CD8-positive, alpha-beta memory T cell (primary cell): ENCODE results near the gene UNC5C. TPM values are rescaled to one million over a fixed set of nuclear protein-coding genes. Genes with fewer than 3 reads are reported as not detected.

Source experiments
- CTCF ChIA-PET: fragments of 350-600 bp; sonication (Branson Sonifier 250); formaldehyde crosslinking; loops from one replicate; lab custom pipeline; 2021; ENCODE audit warnings: antibody characterized with exemption; lab: Charles Lee
- POLR2A ChIA-PET: fragments of 350-600 bp; sonication (Branson Sonifier 250); formaldehyde crosslinking; loops from one replicate; lab custom pipeline; 2021; ENCODE audit warnings: antibody characterized with exemption; lab: Charles Lee
- DNase-seq, 5 donors: peaks; one replicate each; pipeline versions ENCODE4 v3.0.0 to v3.0.0-alpha.2; 2020 to 2022; ENCODE audit warnings: mixed read lengths in 1 of 5
- H3K27ac ChIP-seq: one replicate; pipeline ENCODE4 v1.7.0; 2013; ENCODE audit warnings: low read depth, mild to moderate bottlenecking, low read length, moderate library complexity
- H3K27me3 ChIP-seq: 2 replicates; pipeline ENCODE4 v1.7.0; 2013; ENCODE audit warnings: low read length, mild to moderate bottlenecking; ENCODE audit not compliant: insufficient read depth, poor library complexity, severe bottlenecking
- H3K36me3 ChIP-seq: 2 replicates; pipeline ENCODE4 v1.7.0; 2013; ENCODE audit warnings: mild to moderate bottlenecking, low read length, moderate library complexity; ENCODE audit not compliant: insufficient read depth
- H3K4me1 ChIP-seq: 2 replicates; pipeline ENCODE4 v1.7.0; 2013; ENCODE audit warnings: mild to moderate bottlenecking, low read length, moderate library complexity; ENCODE audit not compliant: insufficient read depth
- H3K4me3 ChIP-seq: 2 replicates; pipeline ENCODE4 v1.7.0; 2013; ENCODE audit warnings: mild to moderate bottlenecking, low read length
- H3K9me3 ChIP-seq: 2 replicates; pipeline ENCODE4 v1.7.0; 2013; ENCODE audit warnings: mild to moderate bottlenecking, low read length
- H3K27ac Mint-ChIP-seq, 8 donors: one replicate each; pipeline ENCODE4 v1.8.0; 2020 to 2021; ENCODE audit warnings: mixed read lengths in 8 of 8, mild to moderate bottlenecking in 6 of 8, inconsistent platforms in 3 of 8, moderate library complexity in 3 of 8
- H3K27me3 Mint-ChIP-seq, 2 donors: one replicate each; pipeline ENCODE4 v1.8.0; 2020 to 2021; ENCODE audit warnings: mixed read lengths in 2 of 2, mild to moderate bottlenecking in 1 of 2, moderate library complexity in 1 of 2
- H3K36me3 Mint-ChIP-seq, 3 donors: one replicate each; pipeline ENCODE4 v1.8.0; 2020 to 2021; ENCODE audit warnings: mixed read lengths in 3 of 3, inconsistent platforms in 1 of 3, mild to moderate bottlenecking in 1 of 3
- H3K4me1 Mint-ChIP-seq, 3 donors: one replicate each; pipeline ENCODE4 v1.8.0; 2020 to 2021; ENCODE audit warnings: mixed read lengths in 3 of 3, inconsistent platforms in 1 of 3, mild to moderate bottlenecking in 1 of 3
- H3K4me3 Mint-ChIP-seq, 7 donors: one replicate each; pipeline ENCODE4 v1.8.0; 2020 to 2021; ENCODE audit warnings: mixed read lengths in 7 of 7, mild to moderate bottlenecking in 6 of 7, moderate library complexity in 4 of 7, inconsistent platforms in 2 of 7
- H3K9me3 Mint-ChIP-seq, 5 donors: one replicate each; pipeline ENCODE4 v1.8.0; 2020 to 2022; ENCODE audit warnings: mixed read lengths in 5 of 5, mild to moderate bottlenecking in 3 of 5, moderate library complexity in 2 of 5, inconsistent platforms in 1 of 5
- polyA plus RNA-seq: library from polyadenylated mRNA; unstranded; fragments of 300-500 nt; fragmentation: Illumina TruSeq; gene quantifications from one replicate; pipeline ENCODE4 v1.2.3, GENCODE V29; 2021
- total RNA-seq, 2 experiments: library from RNA; stranded (reverse); gene quantifications; one replicate each; pipeline ENCODE4 v1.2.3, GENCODE V29; 2021

UNC5C gene
- not detected for total RNA-seq
- polyA plus RNA-seq, result not detected

DNA sequence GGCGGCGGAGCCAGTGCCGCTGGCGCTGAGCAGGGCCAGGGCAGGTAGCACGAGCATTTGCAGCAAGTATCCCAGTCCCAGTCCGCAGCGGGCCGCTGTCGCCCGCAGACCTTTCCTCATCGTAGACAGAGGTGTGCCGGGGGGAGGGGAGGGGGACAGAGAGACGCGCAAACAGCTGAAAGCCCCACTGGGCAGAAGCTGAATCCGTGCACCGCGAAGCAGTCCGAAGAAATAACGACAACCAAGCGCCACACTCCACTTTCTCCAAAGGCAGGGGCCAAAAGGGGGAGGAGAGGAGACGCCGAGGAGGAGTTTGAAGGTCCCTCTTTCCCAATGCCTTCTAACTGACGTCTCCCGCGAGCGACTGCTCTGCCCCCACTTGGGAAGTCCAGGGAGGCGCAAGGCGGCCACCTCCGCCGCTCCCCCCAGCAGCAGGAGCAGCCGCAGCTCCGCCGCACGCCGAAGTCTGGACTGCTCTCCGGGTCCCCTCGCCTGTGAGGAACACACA is at the start of gene UNC5C:
TSS of gene UNC5C (minus strand) at position 236 of the 508 bp plus-strand sequence.
- Histone ChIP-seq H3K27me3 (peaks cover 5% of the 10 kb centered on the region), H3K4me1 (no peaks in the 10 kb centered on the region), H3K27ac (no peak within 1 kb of the TSS), H3K9me3 (no peaks in the 10 kb centered on the region), H3K4me3 (no peak within 1 kb of the TSS), H3K36me3 (no peaks in the 10 kb centered on the region)
- peaks cover 16 to 46% of the 10 kb centered on the region in 2 donors for H3K27me3 Mint-ChIP-seq
- H3K9me3 Mint-ChIP-seq, result peaks cover 0 to 10% (median 0%) of the 10 kb centered on the region in 5 donors
- POLR2A ChIA-PET, result no interaction called here
- CTCF ChIA-PET, result no interaction called here
- H3K36me3 Mint-ChIP-seq, result no peaks in the 10 kb centered on the region
- H3K4me3 Mint-ChIP-seq, result peak within 1 kb of the TSS in 6 of 7 donors; percentile 12 to 66 (median 43)
- DNase-seq, result no peak
- H3K27ac Mint-ChIP-seq, result no peak within 1 kb of the TSS
- peaks cover 0 to 15% (median 11%) of the 10 kb centered on the region in 3 donors for H3K4me1 Mint-ChIP-seq

DNA sequence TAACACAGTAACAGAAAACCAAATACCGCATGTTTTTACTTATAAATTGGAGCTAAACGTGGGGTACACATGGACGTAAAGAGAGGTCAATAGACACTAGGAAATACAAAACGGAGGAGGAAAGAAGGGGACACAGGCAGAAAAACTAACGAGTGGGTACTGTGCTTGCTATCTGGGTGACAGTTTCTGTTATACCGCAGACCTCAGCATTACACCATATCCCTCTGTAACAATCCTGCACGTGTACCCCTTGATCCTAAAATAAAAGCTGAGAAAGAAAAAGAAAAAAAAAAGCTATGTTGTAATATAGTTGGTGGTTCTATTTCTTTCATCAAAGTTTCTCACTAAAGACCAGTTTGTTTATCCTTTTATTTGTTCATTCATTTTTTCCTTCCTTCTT is 47.9 kb upstream of the UNC5C start:
- no peak for DNase-seq
- Mint-ChIP-seq H3K4me1 (no peaks in the 10 kb centered on the region), H3K36me3 (peaks cover 0 to 2% (median 0%) of the 10 kb centered on the region in 3 donors), H3K9me3 (peaks cover 1 to 8% (median 4%) of the 10 kb centered on the region in 5 donors), H3K27ac (no peak overlapping the region), H3K4me3 (no peak overlapping the region), H3K27me3 (no peaks in the 10 kb centered on the region)
- H3K4me1 ChIP-seq, result no peaks in the 10 kb centered on the region
- CTCF ChIA-PET, result no interaction called here
- no peaks in the 10 kb centered on the region for H3K27me3 ChIP-seq
- H3K27ac ChIP-seq, result no peak overlapping the region
- H3K36me3 ChIP-seq, result no peaks in the 10 kb centered on the region
- H3K9me3 ChIP-seq, result no peaks in the 10 kb centered on the region
- H3K4me3 ChIP-seq, result no peak overlapping the region
- POLR2A ChIA-PET, result no interaction called here

DNA sequence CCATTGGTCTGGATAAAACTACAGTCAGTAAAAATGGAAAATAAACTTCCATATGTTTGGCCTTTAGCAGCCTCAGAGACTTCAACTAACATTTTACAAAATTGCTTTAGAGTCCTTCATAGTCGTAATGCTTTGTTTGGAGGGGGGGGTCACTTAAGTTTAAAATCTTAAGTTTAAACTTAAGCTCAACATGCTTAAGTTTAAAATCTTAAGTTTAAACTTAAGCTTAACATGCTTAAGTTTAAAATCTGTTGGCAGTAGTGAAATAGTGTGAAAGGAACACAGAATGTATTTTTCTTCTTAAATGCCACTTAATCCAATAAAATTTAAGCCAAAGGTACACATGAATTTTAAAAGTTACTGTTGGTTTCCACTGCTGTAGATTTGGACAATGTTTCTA is 45.9 kb upstream of the UNC5C start:
- no peaks in the 10 kb centered on the region for H3K36me3 Mint-ChIP-seq
- Histone ChIP-seq H3K4me1 (no peaks in the 10 kb centered on the region), H3K27me3 (no peaks in the 10 kb centered on the region), H3K9me3 (no peaks in the 10 kb centered on the region), H3K36me3 (no peaks in the 10 kb centered on the region), H3K4me3 (no peak overlapping the region), H3K27ac (no peak overlapping the region)
- peaks cover 1 to 9% (median 4%) of the 10 kb centered on the region in 5 donors for H3K9me3 Mint-ChIP-seq
- CTCF ChIA-PET, result no interaction called here
- POLR2A ChIA-PET, result no interaction called here
- no peak for DNase-seq
- H3K4me3 Mint-ChIP-seq, result no peak overlapping the region
- H3K27ac Mint-ChIP-seq, result no peak overlapping the region
- H3K4me1 Mint-ChIP-seq, result no peaks in the 10 kb centered on the region
- no peaks in the 10 kb centered on the region for H3K27me3 Mint-ChIP-seq

DNA sequence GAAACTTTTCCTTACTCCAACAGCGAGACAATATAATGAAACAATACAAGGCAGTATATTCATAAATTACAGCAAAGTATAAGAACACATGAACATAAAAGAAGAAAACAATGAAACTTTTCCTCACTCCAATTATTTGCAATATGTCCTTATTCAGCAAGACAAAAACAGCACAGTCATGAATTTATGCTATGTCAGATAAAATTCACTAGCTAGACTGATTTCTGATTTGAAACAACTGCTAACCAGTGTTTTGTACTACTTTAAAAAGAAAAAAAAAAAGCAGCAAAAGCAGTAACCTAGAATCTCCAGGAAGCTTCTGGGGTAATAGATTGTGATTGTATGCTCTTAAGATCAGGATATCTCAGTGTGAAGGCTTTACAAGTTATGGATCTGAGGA is 45.2 kb upstream of the UNC5C start:
- Histone ChIP-seq H3K27ac (no peak overlapping the region), H3K9me3 (no peaks in the 10 kb centered on the region), H3K4me1 (no peaks in the 10 kb centered on the region), H3K4me3 (no peak overlapping the region), H3K36me3 (no peaks in the 10 kb centered on the region), H3K27me3 (no peaks in the 10 kb centered on the region)
- Mint-ChIP-seq H3K27ac (no peak overlapping the region), H3K4me1 (no peaks in the 10 kb centered on the region), H3K9me3 (peaks cover 1 to 11% (median 4%) of the 10 kb centered on the region in 5 donors), H3K36me3 (no peaks in the 10 kb centered on the region), H3K4me3 (no peak overlapping the region), H3K27me3 (no peaks in the 10 kb centered on the region)
- DNase-seq, result no peak
- CTCF ChIA-PET, result no interaction called here
- POLR2A ChIA-PET, result no interaction called here

DNA sequence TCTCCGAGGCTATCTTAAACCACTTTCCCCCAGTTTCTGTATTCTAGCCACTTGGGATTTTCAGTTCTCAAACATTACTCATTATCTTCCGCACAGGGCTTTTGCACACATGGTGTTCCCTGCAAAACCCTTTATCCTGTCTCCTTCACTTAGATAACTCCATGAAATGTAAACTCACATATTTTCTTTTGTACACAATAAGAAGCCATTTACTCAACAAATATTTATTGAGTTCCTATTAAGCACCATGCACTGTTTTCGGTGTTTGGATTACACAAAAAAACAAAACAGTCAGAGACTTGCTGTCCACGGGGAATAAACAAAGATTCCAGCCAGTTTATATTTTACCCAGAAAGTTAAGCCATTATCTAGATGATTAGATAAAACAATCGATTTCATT is 42.5 kb upstream of the UNC5C start:
- Mint-ChIP-seq H3K4me1 (no peaks in the 10 kb centered on the region), H3K27ac (no peak overlapping the region), H3K9me3 (peaks cover 1 to 13% (median 2%) of the 10 kb centered on the region in 5 donors), H3K27me3 (no peaks in the 10 kb centered on the region), H3K36me3 (no peaks in the 10 kb centered on the region), H3K4me3 (no peak overlapping the region)
- CTCF ChIA-PET, result no interaction called here
- no peaks in the 10 kb centered on the region for H3K36me3 ChIP-seq
- POLR2A ChIA-PET, result no interaction called here
- DNase-seq, result no peak
- no peak overlapping the region for H3K27ac ChIP-seq
- H3K4me3 ChIP-seq, result no peak overlapping the region
- no peaks in the 10 kb centered on the region for H3K27me3 ChIP-seq
- H3K4me1 ChIP-seq, result no peaks in the 10 kb centered on the region
- no peaks in the 10 kb centered on the region for H3K9me3 ChIP-seq

DNA sequence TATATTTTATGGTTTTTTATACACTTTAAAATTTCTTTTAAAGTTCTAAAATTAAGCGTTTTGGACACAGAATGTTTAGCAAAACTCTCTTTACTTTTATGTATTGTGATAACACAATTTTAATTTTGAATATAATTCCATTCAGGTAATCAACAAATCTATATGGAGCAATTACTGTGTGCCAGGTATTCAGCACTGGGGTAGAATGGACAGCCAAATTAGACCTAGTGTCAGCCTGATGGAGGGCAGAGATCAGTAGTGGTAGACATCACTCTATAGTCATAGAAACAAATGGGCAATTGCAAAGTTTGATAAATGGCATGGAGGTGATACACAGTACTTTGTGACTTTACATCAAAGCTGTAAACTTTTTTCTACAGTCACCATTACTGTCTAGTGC is 41.8 kb upstream of the UNC5C start:
- H3K9me3 ChIP-seq, result no peaks in the 10 kb centered on the region
- DNase-seq, result no peak
- no peak overlapping the region for H3K27ac ChIP-seq
- peaks cover 1 to 16% (median 3%) of the 10 kb centered on the region in 5 donors for H3K9me3 Mint-ChIP-seq
- no peaks in the 10 kb centered on the region for H3K36me3 ChIP-seq
- H3K4me1 ChIP-seq, result no peaks in the 10 kb centered on the region
- no peaks in the 10 kb centered on the region for H3K27me3 ChIP-seq
- peaks cover 0 to 2% of the 10 kb centered on the region in 2 donors for H3K27me3 Mint-ChIP-seq
- no peak overlapping the region for H3K27ac Mint-ChIP-seq
- H3K4me1 Mint-ChIP-seq, result no peaks in the 10 kb centered on the region
- H3K4me3 ChIP-seq, result no peak overlapping the region
- no peak overlapping the region for H3K4me3 Mint-ChIP-seq
- CTCF ChIA-PET, result no interaction called here
- H3K36me3 Mint-ChIP-seq, result no peaks in the 10 kb centered on the region
- POLR2A ChIA-PET, result no interaction called here

DNA sequence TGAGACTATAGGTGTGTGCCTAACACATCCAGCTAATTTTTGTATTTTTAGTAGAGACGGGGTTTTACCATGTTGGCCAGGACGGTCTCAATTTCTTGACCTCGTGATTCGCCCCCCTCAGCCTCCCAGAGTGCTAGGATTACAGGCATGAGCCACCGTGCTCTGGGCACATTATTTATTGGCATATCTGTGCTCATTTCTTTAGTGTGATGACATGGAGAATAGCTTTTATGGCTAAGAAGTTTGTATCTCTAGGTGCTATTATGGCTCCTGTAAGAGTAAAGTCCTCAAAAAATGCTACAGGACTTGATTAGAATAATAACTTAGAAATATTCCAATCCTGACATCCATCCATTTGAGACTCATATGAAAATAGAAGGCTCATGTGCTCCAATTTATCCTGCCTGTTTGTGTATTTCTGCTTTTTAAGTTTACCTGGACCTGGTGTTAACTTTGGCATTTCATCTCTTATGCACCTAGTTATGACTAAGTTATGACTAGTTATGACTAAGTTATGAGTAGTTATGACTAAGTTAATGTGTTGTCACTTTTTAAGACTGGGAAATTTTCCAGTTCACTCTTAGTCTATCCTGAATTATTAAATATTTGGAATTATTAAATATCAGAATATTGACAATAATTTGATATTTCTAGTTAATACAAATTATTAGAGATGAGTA is 36.4 kb upstream of the UNC5C start:
- H3K4me1 Mint-ChIP-seq, result no peaks in the 10 kb centered on the region

DNA sequence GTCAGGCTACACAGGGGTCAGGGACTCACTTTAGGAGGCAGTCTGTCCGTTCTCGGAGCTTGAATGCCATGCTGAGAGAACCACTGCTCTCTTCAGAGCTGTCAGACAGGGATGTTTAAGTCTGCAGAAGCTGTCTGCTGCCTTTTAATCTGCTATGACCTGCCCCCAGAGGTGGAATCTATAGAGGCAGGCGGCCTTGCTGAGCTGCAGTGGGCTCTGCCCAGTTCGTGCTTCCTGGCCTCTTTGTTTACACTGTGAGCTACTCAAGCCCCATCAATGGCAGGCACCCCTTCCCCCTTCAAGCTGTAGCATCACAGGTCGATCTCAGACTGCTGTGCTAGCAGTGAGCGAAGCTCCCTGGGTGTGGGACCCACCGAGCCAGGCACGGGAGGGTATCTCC is 31.5 kb upstream of the UNC5C start:
- POLR2A ChIA-PET, result no interaction called here
- H3K36me3 ChIP-seq, result no peaks in the 10 kb centered on the region
- Mint-ChIP-seq H3K4me1 (no peaks in the 10 kb centered on the region), H3K27me3 (no peaks in the 10 kb centered on the region), H3K4me3 (no peak overlapping the region), H3K27ac (no peak overlapping the region), H3K36me3 (no peaks in the 10 kb centered on the region), H3K9me3 (peaks cover 13 to 27% (median 16%) of the 10 kb centered on the region in 5 donors)
- no peaks in the 10 kb centered on the region for H3K27me3 ChIP-seq
- CTCF ChIA-PET, result no interaction called here
- H3K27ac ChIP-seq, result no peak overlapping the region
- H3K4me1 ChIP-seq, result no peaks in the 10 kb centered on the region
- DNase-seq, result no peak
- no peak overlapping the region for H3K4me3 ChIP-seq
- H3K9me3 ChIP-seq, result no peaks in the 10 kb centered on the region

More for the DNA sequence above, 36.4 kb upstream of the UNC5C start:
- H3K27me3 Mint-ChIP-seq, result peaks cover 0 to 2% of the 10 kb centered on the region in 2 donors
- Histone ChIP-seq H3K4me3 (no peak overlapping the region), H3K36me3 (no peaks in the 10 kb centered on the region), H3K27ac (no peak overlapping the region), H3K9me3 (no peaks in the 10 kb centered on the region), H3K4me1 (no peaks in the 10 kb centered on the region), H3K27me3 (no peaks in the 10 kb centered on the region)
- no peaks in the 10 kb centered on the region for H3K36me3 Mint-ChIP-seq
- no peak for DNase-seq
- no peak overlapping the region for H3K27ac Mint-ChIP-seq
- ChIA-PET POLR2A (no interaction called here), CTCF (no interaction called here)
- H3K4me3 Mint-ChIP-seq, result no peak overlapping the region
- H3K9me3 Mint-ChIP-seq, result peaks cover 2 to 8% (median 3%) of the 10 kb centered on the region in 5 donors
